Limb (tissue), 2 donors: Measurements from ENCODE around the gene FOSL1.

Experiments used
- DNase-seq, 2 donors: peaks; one replicate each; pipeline ENCODE4 v3.0.0-alpha.2; 2016; ENCODE audit errors: extremely low spot score in 2 of 2

FOSL1 gene

DNA sequence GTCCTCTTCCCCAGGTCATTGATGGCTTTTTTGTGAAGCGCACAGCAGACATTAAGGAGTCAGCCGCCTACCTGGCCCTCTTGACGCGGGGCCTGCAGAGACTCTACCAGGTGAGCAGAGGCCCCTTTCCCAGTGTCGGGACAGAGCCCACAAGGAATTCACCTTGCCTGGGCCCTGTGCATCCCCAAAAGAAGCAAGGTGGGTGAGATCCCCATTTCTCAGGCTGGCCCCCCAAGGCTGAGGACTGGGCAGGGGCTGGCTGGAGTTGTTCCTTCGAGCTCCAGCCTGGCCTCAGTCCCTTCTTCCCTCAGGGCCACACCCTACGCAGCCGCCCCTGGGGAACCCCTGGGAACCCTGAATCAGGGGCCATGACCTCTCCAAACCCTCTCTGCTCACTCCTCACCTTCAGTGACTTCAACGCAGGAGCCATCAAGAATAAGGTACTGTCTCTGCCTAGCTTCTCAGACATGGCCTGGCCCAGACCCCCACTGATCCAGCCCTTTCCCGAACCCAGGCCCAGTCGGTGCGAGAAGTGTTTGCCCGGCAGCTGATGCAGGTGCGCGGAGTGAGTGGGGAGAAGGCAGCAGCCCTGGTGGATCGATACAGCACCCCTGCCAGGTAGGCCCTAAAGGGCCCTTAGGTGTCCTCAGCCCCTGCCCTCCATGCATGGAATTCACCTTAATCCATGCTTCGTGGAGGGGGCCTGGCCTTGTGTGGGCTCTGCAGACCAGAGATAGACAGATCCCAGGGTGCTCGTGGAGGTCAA lies 35.3 kb downstream of the FOSL1 start:
- peak in 1 of 2 donors; percentile 30 for DNase-seq

DNA sequence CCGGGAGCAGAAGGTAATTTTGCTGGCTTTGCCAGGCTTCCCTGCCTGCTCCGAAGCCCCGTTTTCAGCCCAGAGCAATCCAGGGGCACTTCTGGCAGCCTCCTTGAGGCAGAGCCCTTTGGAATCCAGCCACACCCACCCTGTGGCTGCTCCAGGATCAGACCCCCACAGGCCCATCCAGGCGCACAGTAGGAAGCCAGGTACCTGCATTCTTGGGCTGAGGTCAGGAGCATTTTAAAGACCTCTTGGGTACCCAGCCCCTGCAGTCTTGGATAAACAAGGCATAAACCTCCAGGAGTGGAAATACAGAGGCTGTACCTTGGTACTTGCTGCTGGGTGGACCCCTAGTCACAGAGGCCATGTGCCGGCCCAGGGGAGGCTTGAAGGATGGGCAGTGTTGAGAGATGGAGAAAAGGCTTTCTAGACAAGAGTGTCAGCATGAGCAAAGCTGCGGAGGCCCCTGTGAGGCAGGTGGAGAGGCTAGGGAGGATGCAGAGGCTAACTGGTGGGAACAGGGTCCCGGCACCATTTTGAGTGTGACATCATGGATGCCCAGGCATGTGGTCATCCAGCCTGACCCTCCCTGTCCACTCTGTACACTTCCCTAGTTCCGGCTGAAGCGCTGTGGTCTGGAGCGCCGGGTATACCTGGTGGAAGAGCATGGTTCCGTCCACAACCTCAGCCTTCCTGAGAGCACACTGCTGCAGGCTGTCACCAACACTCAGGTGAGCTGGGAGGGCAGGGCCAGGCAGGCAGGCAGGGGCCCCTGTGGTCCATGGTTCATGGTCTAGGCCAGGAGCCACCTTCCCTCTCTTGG lies 36.1 kb downstream of the FOSL1 start:
- DNase-seq = peak in 1 of 2 donors; percentile 19

DNA sequence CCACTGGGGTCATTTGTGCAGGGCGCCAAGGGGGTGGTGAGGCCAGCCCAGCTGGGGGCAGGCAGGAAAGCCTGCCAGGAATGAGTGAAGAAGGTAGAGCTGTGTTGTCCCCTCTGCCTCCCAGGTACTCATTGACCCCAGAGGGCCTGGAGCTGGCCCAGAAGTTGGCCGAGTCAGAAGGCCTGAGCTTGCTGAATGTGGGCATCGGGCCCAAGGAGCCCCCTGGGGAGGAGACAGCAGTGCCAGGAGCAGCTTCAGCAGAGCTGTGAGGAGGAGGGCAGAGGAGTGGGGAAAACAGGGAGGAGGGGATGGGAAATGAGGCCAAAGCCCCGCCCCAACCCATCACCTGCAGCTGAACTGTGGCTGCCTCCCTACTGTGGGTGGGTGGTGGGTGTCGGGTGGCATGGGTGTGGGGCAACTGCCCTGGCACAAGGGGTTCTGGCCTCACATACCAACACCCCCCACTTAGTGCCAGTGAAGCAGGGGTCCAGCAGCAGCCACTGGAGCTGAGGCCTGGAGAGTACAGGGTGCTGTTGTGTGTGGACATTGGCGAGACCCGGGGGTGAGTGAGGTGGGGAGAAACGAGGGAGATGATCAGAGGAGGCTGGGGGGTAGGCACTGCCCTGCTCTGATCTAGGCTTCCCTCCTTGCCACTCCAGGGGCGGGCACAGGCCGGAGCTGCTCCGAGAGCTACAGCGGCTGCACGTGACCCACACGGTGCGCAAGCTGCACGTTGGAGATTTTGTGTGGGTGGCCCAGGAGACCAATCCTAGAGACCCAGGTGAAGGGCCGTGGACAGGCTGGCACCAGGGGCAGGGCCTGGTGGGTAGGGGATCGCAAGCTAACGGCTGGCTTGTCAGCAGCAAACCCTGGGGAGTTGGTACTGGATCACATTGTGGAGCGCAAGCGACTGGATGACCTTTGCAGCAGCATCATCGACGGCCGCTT lies 37.0 kb downstream of the FOSL1 start:
- peak in 1 of 2 donors; percentile 44 for DNase-seq

DNA sequence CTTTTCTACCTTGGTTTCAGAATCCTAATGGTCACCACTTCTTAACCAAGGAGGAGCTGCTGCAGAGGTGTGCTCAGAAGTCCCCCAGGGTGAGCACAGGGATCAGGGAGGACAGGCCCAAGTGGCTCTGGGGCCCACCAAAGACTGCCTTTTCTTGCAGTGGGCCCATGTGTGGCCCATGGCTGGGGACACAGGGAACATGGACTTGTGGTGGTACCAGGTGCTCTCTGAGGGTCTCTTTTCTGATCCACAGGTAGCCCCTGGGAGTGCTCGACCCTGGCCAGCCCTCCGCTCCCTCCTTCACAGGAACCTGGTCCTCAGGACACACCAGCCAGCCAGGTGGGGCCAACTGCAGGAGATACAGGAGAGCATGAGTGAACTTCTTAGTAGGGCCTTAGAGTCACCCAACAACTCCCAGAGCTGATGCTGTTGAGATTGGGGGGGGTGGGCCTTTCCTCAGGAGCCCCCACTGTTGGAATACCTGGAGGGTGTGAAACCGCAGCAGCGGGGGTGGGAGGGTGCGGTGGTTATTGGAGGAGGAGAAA lies 37.9 kb downstream of the FOSL1 start:
- peak in 1 of 2 donors; percentile 32 for DNase-seq

DNA sequence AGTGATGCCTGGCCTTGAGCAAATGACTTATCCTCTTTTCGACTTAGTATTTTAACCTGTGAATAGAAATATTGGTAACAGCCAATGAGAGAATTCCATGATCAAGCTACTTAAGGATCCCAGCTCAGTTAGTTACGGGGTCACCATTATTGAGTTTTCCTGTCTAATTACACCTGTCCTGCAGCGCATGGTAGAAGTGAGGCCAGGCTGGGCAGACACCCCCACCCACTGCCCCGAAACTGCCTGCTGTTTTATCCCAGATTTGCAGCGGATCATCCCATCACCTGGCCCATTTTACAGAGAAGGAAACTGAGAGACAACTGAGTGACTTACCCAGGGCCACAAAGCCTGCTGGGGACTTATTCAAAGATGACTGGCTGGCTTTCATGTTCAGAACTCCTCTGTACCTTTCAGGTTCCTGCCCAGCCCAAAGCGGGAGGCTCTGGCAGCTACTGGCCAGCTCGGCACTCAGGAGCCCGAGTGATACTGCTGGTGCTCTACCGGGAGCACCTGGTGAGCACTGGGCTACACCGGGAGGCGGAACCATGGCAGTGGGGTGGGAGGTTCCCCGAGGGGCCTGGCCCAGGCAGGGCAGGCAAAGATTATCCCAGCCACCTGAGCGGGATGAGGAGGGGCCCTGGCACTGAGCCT lies 38.5 kb downstream of the FOSL1 start:
- no peak for DNase-seq

DNA sequence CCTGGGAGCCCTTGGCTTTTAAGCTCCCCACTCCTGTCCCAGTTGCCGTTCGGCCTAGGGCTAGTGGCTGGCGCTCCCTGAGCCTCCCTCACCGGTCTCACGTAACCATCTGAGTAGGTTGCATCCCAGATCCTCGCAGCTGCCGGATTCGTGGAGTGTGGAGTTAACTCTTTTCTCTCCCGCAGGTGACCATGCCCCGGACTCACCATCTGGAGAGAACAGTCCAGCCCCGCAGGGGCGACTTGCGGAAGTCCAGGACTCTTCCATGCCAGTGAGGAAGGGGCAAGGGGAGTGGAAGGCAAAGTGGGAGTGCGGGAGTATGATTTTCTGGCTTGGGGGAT lies 39.1 kb downstream of the FOSL1 start:
- no peak for DNase-seq

DNA sequence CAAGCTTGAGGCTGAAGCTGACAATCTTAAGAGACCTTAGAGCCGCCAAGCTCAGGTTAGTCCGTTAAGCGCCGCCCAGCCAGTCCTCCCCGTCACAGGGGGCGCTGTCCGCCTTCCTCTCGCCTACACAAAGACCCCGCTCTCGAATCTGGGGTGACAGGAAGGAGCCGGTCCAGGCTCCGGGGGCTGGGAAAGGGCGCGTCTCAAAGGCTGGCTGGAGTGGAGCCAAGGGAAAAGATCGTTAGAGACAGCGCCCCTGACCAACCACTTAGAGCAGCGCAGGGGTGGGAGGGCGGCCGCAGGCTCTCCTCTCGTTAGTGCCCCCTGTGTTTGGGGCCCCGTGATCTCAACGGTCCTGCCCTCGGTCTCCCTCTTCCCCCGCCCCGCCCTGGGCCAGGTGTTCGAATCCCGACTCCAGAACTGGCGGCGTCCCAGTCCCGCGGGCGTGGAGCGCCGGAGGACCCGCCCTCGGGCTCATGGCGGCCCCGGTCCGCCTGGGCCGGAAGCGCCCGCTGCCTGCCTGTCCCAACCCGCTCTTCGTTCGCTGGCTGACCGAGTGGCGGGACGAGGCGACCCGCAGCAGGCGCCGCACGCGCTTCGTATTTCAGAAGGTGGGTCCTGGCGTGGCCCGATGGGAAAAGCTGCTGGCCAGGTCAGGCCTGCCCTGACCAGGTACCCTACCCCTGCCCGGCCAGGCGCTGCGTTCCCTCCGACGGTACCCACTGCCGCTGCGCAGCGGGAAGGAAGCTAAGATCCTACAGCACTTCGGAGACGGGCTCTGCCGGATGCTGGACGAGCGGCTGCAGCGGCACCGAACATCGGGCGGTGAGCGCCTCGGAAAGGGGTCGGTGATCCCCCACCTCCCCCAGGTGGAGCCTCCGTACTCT lies 39.7 kb downstream of the FOSL1 start, which contains the start of gene MUS81:
Gene MUS81, plus strand, starts transcription at position 156 of the 887 bp plus-strand sequence. Its CDS starts 321 bp downstream, at position 477.
- DNase-seq = peak; percentile 96 to 99

DNA sequence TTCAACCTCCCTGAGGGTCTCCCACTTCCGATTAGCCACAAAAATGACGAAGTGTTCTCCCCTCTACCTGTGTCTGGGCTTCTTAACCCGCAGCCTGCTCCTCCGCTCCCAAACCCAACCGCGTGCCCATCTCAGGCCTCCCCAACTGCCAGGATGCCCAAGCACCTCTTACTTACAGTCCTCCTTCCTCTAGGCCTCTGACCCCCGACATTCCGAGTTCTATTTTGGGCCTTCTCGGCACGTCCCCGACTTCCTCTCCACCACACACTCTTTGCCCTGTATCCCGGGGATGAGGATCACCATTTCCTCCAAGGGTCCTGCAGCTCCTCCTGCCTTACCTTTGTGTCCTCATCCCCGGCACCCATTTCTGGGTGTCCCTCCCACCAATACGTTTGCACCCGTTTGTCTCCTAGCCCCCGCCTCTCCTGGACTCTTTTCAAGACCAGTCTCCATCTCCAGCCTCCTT lies 40.3 kb downstream of the FOSL1 start:
- DNase-seq = peak in 1 of 2 donors; percentile 22

DNA sequence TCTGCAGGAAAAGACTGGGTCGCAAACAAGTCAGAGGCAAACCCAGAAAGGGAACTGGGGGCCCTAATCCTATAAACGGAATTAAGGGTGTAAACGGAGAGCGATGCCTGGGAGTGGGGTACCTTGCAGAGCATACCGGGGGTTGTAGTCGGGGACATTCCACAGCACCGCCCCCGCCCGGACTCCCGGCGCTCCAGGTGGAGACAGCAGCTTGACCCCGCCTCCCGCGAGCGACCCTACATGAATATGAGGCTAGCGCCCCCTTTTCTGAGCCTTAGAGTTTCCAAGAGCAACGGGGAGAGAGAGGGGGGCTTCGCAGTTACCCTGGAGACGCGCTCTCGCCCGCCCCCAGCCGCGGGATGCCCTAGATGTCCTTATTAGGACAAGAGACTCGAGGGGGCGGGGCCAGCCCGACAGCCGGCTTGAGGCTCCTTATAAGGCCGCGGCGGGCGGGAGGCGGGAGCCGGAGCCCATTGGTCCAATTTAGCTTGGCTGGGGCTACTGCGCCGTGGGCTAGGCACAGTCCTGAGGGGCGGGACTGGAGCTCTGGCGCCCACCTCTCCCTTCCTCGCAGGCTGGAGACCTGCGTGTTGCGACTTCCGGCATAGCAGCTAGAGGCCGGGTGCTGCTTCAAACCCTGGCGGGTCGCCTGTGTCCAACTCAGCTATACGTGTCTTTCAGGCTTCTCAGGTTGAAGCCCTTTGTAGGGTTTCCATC lies 40.9 kb downstream of the FOSL1 start:
- peak; percentile 98 to 99 for DNase-seq

DNA sequence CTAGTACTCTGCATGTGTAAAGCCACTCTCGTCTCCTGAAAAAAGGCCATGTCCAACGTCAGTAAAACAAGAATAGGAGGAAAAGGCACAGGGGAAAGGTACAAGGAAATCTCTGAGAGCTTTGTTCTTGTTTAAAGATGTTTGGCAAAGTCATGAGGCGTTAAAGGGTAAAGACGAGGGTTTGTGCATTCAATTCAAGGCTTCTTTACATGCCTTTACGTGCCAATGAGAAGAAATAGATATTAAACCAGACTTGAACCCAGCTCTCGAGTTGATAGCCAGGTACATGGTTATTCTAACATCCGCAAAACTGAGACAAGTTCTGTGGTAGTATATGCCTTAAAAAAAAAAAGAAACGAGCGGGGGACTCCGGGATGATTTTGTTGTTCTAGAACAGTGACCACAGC lies 41.5 kb downstream of the FOSL1 start:
- DNase-seq = peak in 1 of 2 donors; percentile 23

DNA sequence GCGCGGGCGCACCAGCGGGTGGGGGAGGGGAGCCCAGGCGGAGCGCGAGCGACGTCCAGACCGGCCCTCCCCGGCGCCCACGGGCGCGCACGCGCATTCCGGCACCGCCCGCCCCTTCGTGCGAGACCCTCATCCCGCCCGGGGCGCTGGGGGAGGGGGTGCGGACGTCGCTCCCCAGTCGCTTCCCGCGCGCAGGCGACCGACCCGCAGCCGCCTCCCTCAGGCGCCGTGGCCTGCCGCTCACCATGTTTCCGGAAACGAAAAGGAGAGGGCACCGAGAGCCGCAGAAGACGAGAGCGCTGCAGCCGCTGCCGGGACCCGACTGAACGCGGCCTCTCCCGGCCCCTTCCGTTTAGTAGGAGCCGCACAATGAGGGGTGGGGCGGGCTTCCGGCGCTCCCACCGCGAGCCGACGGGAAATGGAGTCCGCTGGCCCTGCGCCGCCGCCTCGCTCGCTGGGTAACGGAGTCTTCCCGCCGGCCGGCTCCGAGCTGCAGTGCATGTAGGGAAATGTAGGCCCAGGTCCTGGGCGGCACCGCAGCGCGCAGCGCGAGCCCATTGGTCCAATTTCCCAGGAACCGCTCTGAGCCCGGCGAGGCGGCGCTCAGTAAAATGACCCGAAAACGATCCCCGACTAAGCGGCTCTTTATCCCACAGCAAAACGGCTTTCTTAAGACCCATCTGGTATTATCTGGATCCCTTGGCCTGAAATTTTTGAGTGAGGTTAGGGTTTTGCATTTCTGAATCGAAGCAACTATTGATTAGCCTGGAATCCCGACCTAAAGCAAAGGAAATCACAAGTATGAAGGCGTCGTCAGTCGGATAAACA lies 42.1 kb downstream of the FOSL1 start, which contains the start of gene CFL1:
Gene CFL1, minus strand, starts transcription at position 328 of the 828 bp plus-strand sequence. Its CDS starts 81 bp downstream, at position 247.
- DNase-seq = peak; percentile 99

DNA sequence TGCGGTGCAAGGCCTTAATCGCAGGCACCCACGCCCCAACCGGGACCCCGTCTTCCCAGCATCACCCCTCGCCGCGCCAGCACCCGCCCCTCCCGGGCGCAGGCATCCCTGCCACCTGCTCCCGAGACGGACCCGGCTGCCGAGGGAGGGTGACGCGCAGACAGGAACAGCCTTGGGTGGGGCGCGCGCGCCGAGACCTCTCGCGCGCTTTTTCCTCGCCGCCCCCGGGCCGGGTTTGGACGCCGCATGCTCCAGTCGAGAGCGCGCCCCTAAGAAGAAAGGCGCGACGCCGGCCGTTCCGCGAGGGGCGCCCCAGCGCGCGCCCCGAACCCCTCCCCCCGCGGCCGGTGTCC lies 42.7 kb downstream of the FOSL1 start:
- no peak for DNase-seq

DNA sequence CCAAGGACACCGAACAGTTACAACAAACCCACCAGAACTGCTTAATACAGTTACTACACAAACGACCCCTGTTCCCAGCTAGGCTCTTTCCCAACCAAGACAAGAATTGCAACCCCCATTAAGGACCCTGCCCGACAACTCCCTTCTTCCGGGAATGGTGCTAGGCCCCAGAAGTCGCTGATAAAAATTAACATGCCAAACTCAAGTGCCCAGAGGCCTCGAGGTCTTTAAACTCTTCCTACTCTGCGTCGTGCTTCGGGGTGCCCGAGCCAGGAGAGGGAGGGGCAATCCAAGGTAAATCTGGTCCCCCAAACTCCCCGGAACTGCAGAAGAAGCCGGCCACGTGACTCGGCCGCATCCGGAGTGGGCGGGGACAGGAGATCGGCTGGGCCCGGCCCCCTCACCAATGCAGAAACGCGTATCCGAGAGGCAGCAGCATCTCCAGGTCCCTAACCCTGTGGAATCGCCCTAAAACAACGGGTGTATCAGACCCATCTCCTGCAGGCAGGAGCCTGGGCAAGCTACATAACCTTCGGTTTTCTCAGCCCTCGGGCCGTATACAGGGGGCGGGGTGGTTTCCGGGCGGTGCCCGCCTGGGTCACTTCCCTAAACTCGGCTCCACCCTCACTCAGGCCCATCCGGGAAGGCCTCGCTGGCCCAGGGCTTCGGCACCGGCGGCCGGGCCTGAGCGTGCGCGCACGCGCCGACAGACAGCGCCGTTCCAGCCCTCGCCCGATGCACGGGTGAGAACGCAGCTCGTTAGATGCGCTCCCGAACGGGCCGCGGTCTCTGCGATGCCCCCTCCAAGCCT lies 43.3 kb downstream of the FOSL1 start:
- DNase-seq = peak; percentile 63 to 80

DNA sequence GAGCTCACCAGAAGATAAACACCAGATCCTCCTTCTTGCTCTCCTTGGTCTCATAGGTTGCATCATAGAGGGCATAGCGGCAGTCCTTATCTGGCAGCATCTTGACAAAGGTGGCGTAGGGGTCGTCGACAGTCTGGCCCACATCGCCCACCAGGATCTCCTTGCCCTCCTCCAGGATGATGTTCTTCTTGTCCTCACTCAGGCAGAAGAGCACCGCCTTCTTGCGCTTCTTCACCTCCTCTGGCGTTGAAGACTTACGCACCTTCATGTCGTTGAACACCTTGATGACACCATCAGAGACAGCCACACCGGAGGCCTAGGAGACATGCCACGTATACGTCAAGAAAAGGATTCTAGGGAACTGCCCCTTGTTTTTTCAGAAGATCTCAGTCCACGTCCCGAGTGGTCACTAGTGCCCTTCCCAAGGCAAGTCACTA lies 44.2 kb downstream of the FOSL1 start:
- DNase-seq = no peak

DNA sequence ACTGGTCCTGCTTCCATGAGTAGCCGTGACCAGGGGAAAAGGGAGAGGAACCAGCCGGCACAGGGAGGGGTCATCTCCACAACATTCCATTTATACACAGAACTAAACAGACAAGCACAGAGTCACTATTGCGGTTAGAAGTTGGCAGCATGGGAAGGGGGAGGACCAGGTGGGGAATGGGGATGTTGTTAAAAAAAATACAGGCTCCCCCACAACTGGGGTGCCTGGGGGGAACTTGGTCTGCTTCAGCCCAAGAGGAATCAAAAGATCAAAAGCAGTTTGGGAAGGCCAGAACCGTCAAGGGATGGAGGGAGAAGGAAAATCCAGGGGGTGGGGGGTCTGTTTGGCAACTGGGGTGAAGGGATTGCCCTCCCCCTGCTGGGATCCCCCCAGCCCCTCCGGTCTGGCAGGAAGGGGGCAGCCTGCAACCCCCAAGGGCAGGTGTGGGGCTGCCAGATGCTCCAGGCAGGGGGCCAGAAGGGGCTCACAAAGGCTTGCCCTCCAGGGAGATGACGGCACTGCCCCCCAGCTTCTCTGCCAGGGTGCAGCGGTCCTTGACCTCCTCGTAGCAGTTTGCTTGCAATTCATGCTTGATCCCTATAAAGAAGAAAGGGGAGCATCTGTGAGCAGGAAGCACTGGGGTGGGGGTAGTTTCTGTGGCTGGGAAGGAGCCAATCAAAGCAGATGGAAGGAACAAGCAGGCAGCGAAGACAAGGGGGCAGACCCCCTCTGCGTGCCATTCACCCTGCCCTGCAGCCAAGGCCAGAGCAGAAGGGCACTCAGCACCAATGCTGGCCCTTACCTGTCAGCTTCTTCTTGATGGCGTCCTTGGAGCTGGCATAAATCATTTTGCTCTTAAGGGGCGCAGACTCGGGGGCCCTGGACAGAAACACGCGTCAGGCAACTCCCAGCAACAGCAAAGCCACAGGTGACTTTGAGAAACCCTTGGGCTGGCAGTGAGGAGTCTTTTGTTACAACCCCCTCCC lies 45.0 kb downstream of the FOSL1 start:
- peak in 1 of 2 donors; percentile 30 for DNase-seq

DNA sequence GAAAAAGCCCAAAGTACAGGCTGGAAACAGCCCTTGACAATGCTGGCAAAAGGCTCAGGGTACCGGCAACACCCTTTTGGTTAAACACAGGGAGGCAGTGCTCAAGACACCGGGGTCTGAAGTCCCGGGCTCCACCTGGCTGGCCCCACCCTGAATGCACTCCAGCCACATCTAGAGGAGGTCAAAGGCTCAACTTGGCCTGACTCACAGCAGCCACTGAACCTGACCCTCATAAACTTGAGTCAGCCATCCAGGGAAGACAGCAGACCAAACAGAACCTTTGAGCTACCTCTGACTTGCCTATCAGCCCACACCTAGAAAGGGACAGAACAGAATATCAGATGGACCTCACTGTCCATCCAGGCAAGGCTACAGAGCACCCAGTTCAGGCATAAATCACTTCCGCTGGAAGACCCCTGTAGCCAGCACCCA lies 46.0 kb downstream of the FOSL1 start:
- no peak for DNase-seq
